H1 (cell line): Measurements from ENCODE around the gene PMS1. TPM values are rescaled to one million over a fixed set of nuclear protein-coding genes. Genes with fewer than 3 reads are reported as not detected.

Experiments
- CTCF ChIA-PET: fragments of 300-600 bp; sonication (Branson Sonifier 250); formaldehyde crosslinking; loops from one replicate; lab custom pipeline; 2021; ENCODE audit not compliant: partially characterized antibody; lab: Charles Lee
- POLR2A ChIA-PET: fragments of 300-600 bp; sonication (Branson Sonifier 250); formaldehyde crosslinking; loops from one replicate; lab custom pipeline; 2021; ENCODE audit warnings: inconsistent platforms; ENCODE audit not compliant: partially characterized antibody; lab: Charles Lee
- DNase-seq, 2 experiments: peaks; one replicate each; pipeline versions ENCODE4 v3.0.0 to v3.0.0-alpha.2; 2010 to 2022; ENCODE audit warnings: low spot score in 2 of 2, low read depth in 1 of 2, mixed read lengths in 1 of 2
- FAIRE-seq: peaks from 2 replicates; lab custom pipeline; 2011; peaks lifted over from hg19 to GRCh38; lab: Jason Lieb, UNC
- H2AFZ ChIP-seq: 2 replicates; pipeline ENCODE4 v1.8.1; 2012; ENCODE audit warnings: low read length, inconsistent platforms
- H2AK5ac ChIP-seq: 2 replicates; pipeline ENCODE4 v1.6.1; 2013; ENCODE audit warnings: low read depth, low read length
- H2BK120ac ChIP-seq: replicated peaks from 2 replicates; pipeline ENCODE3; 2013; ENCODE audit warnings: low read depth, low read length, inconsistent platforms
- H2BK12ac ChIP-seq: 2 replicates; pipeline ENCODE4 v1.6.1; 2013; ENCODE audit warnings: low read depth, low read length
- H2BK15ac ChIP-seq: 2 replicates; pipeline ENCODE4 v1.6.1; 2013; ENCODE audit warnings: low read length
- H2BK20ac ChIP-seq: 2 replicates; pipeline ENCODE4 v1.6.1; 2013; ENCODE audit warnings: low read length
- H2BK5ac ChIP-seq: 2 replicates; pipeline ENCODE4 v1.6.1; 2013; ENCODE audit warnings: low read depth, low read length
- H3K14ac ChIP-seq: 2 replicates; pipeline ENCODE4 v1.6.1; 2013; ENCODE audit warnings: inconsistent platforms; ENCODE audit not compliant: insufficient read length
- H3K18ac ChIP-seq: 2 replicates; pipeline ENCODE4 v1.6.1; 2013; ENCODE audit warnings: low read length; ENCODE audit errors: extremely low read depth
- H3K23ac ChIP-seq: 2 replicates; pipeline ENCODE4 v1.6.1; 2013; ENCODE audit warnings: inconsistent platforms; ENCODE audit not compliant: insufficient read length
- H3K23me2 ChIP-seq: 2 replicates; pipeline ENCODE4 v1.6.1; 2013; ENCODE audit warnings: low read depth, low read length
- H3K27ac ChIP-seq: 2 replicates; pipeline ENCODE4 v1.6.1; 2011; ENCODE audit warnings: low read depth, low read length, inconsistent platforms
- H3K27me3 ChIP-seq, 4 experiments: replicated peaks in 1 of 4; 1 replicate in 1 of 4; 2 replicates in 3 of 4; pipeline versions ENCODE4 v1.6.1 to v1.8.1; 2011 to 2013; ENCODE audit warnings: low read length in 3 of 4, mild to moderate bottlenecking in 3 of 4, inconsistent platforms in 2 of 4, mixed read lengths in 2 of 4, moderate library complexity in 1 of 4; ENCODE audit not compliant: control insufficient read depth in 3 of 4, insufficient read depth in 3 of 4; ENCODE audit errors: extremely low read depth in 1 of 4
- H3K36me3 ChIP-seq, 4 experiments: 2 replicates each; pipeline versions ENCODE4 v1.6.1 to v1.8.1; 2011 to 2013; ENCODE audit warnings: mild to moderate bottlenecking in 4 of 4, low read length in 3 of 4, moderate library complexity in 2 of 4, control low read depth in 1 of 4, inconsistent platforms in 1 of 4; ENCODE audit not compliant: insufficient read depth in 4 of 4, control insufficient read depth in 2 of 4
- H3K4ac ChIP-seq: replicated peaks from 2 replicates; pipeline ENCODE3; 2013; ENCODE audit warnings: low read length, low read depth, mixed read lengths, inconsistent platforms; ENCODE audit not compliant: insufficient read length
- H3K4me1 ChIP-seq, 4 experiments: replicated peaks in 1 of 4; 1 replicate in 1 of 4; 2 replicates in 3 of 4; pipeline versions ENCODE4 v1.6.1 to v1.8.1; 2011 to 2013; ENCODE audit warnings: low read length in 3 of 4, inconsistent platforms in 2 of 4, mixed read lengths in 1 of 4; ENCODE audit not compliant: insufficient read depth in 4 of 4, control insufficient read depth in 3 of 4
- H3K4me2 ChIP-seq, 2 experiments: 2 replicates each; pipeline versions ENCODE4 v1.6.1 to v1.8.1; 2011 to 2013; ENCODE audit warnings: low read depth in 2 of 2, low read length in 2 of 2, control low read depth in 1 of 2, inconsistent platforms in 1 of 2, mild to moderate bottlenecking in 1 of 2; ENCODE audit not compliant: insufficient read depth in 1 of 2
- H3K4me3 ChIP-seq, 4 experiments: fragments of 200-600, 300-600 bp in 1 of 4; sonication (generic), shearing (Covaris generic), sonication (Bioruptor Twin) in 1 of 4; 2 replicates each; pipeline versions ENCODE4 v1.5.1 to v1.8.1; 2011 to 2016; ENCODE audit warnings: low read length in 4 of 4, low read depth in 3 of 4, control low read depth in 2 of 4, inconsistent platforms in 2 of 4, mild to moderate bottlenecking in 2 of 4, mixed read lengths in 1 of 4, moderate library complexity in 1 of 4; ENCODE audit not compliant: insufficient read depth in 2 of 4; ENCODE audit errors: extremely low read depth in 1 of 4
- H3K56ac ChIP-seq: replicated peaks from 2 replicates; pipeline ENCODE3; 2013; ENCODE audit warnings: low read depth, mild to moderate bottlenecking, mixed read lengths, low read length, inconsistent platforms; ENCODE audit not compliant: insufficient read length
- H3K79me1 ChIP-seq: 2 replicates; pipeline ENCODE4 v1.6.1; 2013; ENCODE audit warnings: low read depth, low read length, control low read depth
- H3K79me2 ChIP-seq, 2 experiments: 2 replicates each; pipeline versions ENCODE4 v1.6.1 to v1.8.1; 2012 to 2013; ENCODE audit warnings: low read length in 2 of 2, mild to moderate bottlenecking in 2 of 2, inconsistent platforms in 1 of 2; ENCODE audit not compliant: insufficient read depth in 2 of 2, control insufficient read depth in 1 of 2
- H3K9ac ChIP-seq, 4 experiments: replicated peaks in 1 of 4; 1 replicate in 1 of 4; 2 replicates in 3 of 4; pipeline versions ENCODE4 v1.6.1 to v1.8.1; 2011 to 2013; ENCODE audit warnings: low read depth in 3 of 4, low read length in 3 of 4, control low read depth in 2 of 4, mild to moderate bottlenecking in 2 of 4, moderate library complexity in 2 of 4, inconsistent platforms in 1 of 4; ENCODE audit errors: extremely low read depth in 1 of 4
- H3K9me3 ChIP-seq, 2 experiments: 2 replicates each; pipeline versions ENCODE4 v1.6.1 to v1.8.1; 2012 to 2013; ENCODE audit warnings: mild to moderate bottlenecking in 2 of 2, moderate library complexity in 2 of 2, control low read depth in 1 of 2, inconsistent platforms in 1 of 2, low read depth in 1 of 2, low read length in 1 of 2, mixed read lengths in 1 of 2; ENCODE audit not compliant: insufficient read depth in 2 of 2
- H4K20me1 ChIP-seq, 2 experiments: replicated peaks in 1 of 2; 2 replicates each; pipeline versions ENCODE3 to v1.8.1; 2011 to 2013; ENCODE audit warnings: inconsistent platforms in 2 of 2, low read length in 2 of 2, mild to moderate bottlenecking in 1 of 2; ENCODE audit not compliant: insufficient read depth in 2 of 2, control insufficient read depth in 1 of 2
- H4K5ac ChIP-seq: 2 replicates; pipeline ENCODE4 v1.6.1; 2013; ENCODE audit warnings: low read length, low read depth, mixed read lengths, inconsistent platforms; ENCODE audit not compliant: insufficient read length
- H4K8ac ChIP-seq: 2 replicates; pipeline ENCODE4 v1.8.0; 2013; ENCODE audit warnings: mild to moderate bottlenecking, moderate library complexity, low read length, inconsistent platforms; ENCODE audit not compliant: insufficient read depth; ENCODE audit errors: extremely low read depth
- H4K91ac ChIP-seq: replicated peaks from 2 replicates; pipeline ENCODE3; 2013; ENCODE audit warnings: low read length, mixed read lengths, inconsistent platforms; ENCODE audit not compliant: insufficient read length
- BACH1 ChIP-seq: IDR thresholded peaks from 2 replicates; pipeline ENCODE4 v1.6.1; 2012; ENCODE audit warnings: low read length, improper control_type of control experiment
- SP1 ChIP-seq: IDR thresholded peaks from 2 replicates; pipeline ENCODE4 v1.6.1; 2011; ENCODE audit warnings: low read depth, low read length
- ZNF274 ChIP-seq: IDR thresholded peaks from 2 replicates; pipeline ENCODE4 v1.7.0; 2012; ENCODE audit warnings: low read length, borderline replicate concordance; ENCODE audit errors: extremely low read depth
- WGBS, 2 experiments: shearing (Covaris generic) in 1 of 2; methylation state at CpG; one replicate each; pipeline versions ENCODE4 v1.1.6 to v1.1.7; 2013 to 2015; ENCODE audit warnings: low lambda C conversion rate in 2 of 2, mixed read lengths in 2 of 2, inconsistent platforms in 1 of 2, low coverage in 1 of 2, missing lambda C conversion rate in 1 of 2; ENCODE audit not compliant: insufficient replicate concordance in 2 of 2, insufficient coverage in 1 of 2, insufficient read length in 1 of 2; ENCODE audit errors: extremely low coverage in 1 of 2, missing lambda C conversion rate in 1 of 2; 5-methylcytosine and 5-hydroxymethylcytosine counted together
- polyA plus RNA-seq, 7 experiments: library from polyadenylated mRNA; depleted of rRNA in 3 of 7; stranded (reverse) in 5 of 7; unstranded in 2 of 7; fragments of >200 nt in 5 of 7; fragments of 200-250 nt in 2 of 7; gene quantifications; 1 replicate in 5 of 7; 2 replicates in 1 of 7; 4 replicates in 1 of 7; pipeline versions ENCODE4 v1.2.1 to v1.2.3, GENCODE V29; 2011 to 2013; ENCODE audit warnings: missing spikeins in 2 of 7, mixed read lengths in 2 of 7
- total RNA-seq: library from RNA; stranded (reverse); fragmentation: NEBNext Ultra II Directional; extraction: Animal tissue kit (Norgen Biotek cat#: 25700); gene quantifications from 2 replicates; pipeline ENCODE4 v1.2.1, GENCODE V29; 2021

Gene PMS1
- total and polyA plus RNA-seq, 2 of the 8 experiments (the other 6 are each of a cell fraction or from before 2014, with no cell fraction given), result 13.1 to 59.7 TPM

DNA sequence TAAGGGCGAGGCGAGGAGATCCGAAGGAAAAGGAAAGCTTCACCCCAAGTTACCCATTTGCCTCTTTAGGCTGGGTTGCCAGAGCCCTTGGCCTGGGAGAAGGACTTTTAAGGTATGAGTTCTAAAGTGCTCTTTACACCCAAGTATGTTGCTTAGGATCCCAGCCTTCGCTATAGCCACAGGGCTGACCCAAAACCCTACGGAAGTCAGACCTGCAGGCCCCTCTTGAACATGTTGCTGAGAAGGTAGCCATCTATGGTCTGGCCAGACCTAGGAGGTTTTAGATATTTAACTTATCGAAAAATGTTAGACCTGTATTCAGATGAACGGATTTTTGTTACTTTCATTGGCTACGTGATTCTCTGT, 95.4 kb downstream of the PMS1 start:
- no peak overlapping the region; the same call in 1 of the 2 replicates for H2BK5ac ChIP-seq
- H3K4ac ChIP-seq, result no peak overlapping the region
- H3K79me2 ChIP-seq, result no peaks in the 10 kb centered on the region
- no peak overlapping the region for H2BK15ac ChIP-seq
- POLR2A ChIA-PET, result interaction anchor here (0.8 to 1.7 kb wide), 2 partner anchors 30 to 96 kb away, joined by 3 read pairs; partner anchors contain the start of genes ORMDL1 and PMS1
- H3K4me1 ChIP-seq, result peaks cover 0 to 4% (median 0%) of the 10 kb centered on the region in 4 experiments; a peak in 1 of 7 replicates
- FAIRE-seq (peak; percentile 55), DNase-seq (no peak)
- no peak overlapping the region for H3K9ac ChIP-seq
- no peak overlapping the region for H4K5ac ChIP-seq
- no peak overlapping the region for H3K14ac ChIP-seq
- no peak overlapping the region for H3K23ac ChIP-seq
- no peak overlapping the region for H3K4me3 ChIP-seq
- H2BK12ac ChIP-seq, result no peak overlapping the region
- H2BK120ac ChIP-seq, result no peak overlapping the region
- no peaks in the 10 kb centered on the region for H3K9me3 ChIP-seq
- CTCF ChIA-PET, result interaction anchor here (0.6 to 0.8 kb wide), 2 partner anchors 102 to 130 kb away, joined by 3 to 4 read pairs; no protein-coding TSS in a partner anchor
- no peaks in the 10 kb centered on the region for H3K27me3 ChIP-seq
- H3K79me1 ChIP-seq, result no peaks in the 10 kb centered on the region
- H4K91ac ChIP-seq, result no peak overlapping the region
- H2BK20ac ChIP-seq, result no peak overlapping the region
- WGBS, 2 experiments, result 90% methylated on average over 8 of the region's 8 CpGs; no CpG with 5 or more reads in 1 of the 2 experiments
- no peak overlapping the region for H3K27ac ChIP-seq
- H4K20me1 ChIP-seq, result no peaks in the 10 kb centered on the region
- no peaks in the 10 kb centered on the region; the same call in 1 of the 2 replicates for H3K23me2 ChIP-seq
- no peak overlapping the region for H3K56ac ChIP-seq
- no peak overlapping the region for H2AFZ ChIP-seq
- H3K36me3 ChIP-seq, result peaks cover 0 to 13% (median 1%) of the 10 kb centered on the region in 4 experiments; a peak in 2 of 8 replicates
- no peak overlapping the region for H4K8ac ChIP-seq
- TF ChIP-seq BACH1 (no peak), SP1 (no peak), ZNF274 (no peak)
- no peak overlapping the region for H3K18ac ChIP-seq
- no peak overlapping the region for H3K4me2 ChIP-seq
- H2AK5ac ChIP-seq, result no peak overlapping the region
